ENCODE results near the gene FXYD2. TPM values are rescaled to one million over a fixed set of nuclear protein-coding genes. Genes with fewer than 3 reads are reported as not detected.

The FXYD2 gene
- total and polyA plus RNA-seq, 9 of the 15 experiments (the other 6 are each of a cell fraction or from before 2014, with no cell fraction given): not detected

DNA sequence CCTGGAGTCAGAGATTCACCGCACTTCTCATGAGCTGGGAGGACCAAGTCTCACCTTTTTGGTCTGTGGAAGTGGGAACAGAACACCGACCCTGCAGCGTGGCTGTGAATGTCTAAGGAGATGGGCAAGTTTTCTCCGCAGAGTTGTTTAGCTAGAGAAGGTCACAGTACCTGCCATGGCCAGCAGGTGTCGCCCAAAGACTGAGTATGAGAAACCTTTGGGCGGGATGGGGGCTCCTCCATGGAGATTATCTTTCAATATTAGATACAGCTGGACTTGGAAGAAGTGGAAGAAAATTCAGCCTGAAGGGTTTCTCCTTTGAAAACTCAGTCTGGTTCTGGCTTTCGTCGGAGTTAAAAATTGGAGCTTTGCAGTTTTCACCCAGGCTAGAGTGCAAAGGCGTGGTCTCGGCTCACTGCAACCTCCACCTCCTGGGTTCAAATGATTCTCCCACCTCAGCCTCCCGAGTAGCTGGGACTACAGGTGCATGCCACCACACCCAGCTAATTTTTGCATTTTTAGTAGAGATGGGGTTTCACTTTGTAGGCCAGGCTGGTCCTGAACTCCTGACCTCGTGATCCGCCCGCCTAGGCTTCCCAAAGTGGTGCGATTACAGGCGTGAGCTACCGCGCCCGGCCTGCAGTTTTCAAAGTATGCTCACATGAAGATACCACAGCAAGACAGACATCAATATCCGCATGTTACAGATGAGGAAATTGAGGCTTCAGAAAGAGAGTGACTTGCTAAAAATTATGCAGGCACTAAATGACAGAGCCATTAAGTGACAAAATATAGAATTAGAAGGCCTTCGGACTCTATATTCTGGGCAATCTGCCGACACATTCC, 16.8 kb downstream of the FXYD2 start (continued):
- TF ChIP-seq, protein P1, sequence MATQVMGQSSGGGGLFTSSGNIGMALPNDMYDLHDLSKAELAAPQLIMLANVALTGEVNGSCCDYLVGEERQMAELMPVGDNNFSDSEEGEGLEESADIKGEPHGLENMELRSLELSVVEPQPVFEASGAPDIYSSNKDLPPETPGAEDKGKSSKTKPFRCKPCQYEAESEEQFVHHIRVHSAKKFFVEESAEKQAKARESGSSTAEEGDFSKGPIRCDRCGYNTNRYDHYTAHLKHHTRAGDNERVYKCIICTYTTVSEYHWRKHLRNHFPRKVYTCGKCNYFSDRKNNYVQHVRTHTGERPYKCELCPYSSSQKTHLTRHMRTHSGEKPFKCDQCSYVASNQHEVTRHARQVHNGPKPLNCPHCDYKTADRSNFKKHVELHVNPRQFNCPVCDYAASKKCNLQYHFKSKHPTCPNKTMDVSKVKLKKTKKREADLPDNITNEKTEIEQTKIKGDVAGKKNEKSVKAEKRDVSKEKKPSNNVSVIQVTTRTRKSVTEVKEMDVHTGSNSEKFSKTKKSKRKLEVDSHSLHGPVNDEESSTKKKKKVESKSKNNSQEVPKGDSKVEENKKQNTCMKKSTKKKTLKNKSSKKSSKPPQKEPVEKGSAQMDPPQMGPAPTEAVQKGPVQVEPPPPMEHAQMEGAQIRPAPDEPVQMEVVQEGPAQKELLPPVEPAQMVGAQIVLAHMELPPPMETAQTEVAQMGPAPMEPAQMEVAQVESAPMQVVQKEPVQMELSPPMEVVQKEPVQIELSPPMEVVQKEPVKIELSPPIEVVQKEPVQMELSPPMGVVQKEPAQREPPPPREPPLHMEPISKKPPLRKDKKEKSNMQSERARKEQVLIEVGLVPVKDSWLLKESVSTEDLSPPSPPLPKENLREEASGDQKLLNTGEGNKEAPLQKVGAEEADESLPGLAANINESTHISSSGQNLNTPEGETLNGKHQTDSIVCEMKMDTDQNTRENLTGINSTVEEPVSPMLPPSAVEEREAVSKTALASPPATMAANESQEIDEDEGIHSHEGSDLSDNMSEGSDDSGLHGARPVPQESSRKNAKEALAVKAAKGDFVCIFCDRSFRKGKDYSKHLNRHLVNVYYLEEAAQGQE (IDR thresholded peaks at IDR 0.05; ENCODE audit: borderline replicate concordance): peak; percentile 78
- TF ChIP-seq, protein P1 (CRISPR knock-in tag; IDR thresholded peaks at IDR 0.05; ENCODE audit: low read depth): no peak
- TF ChIP-seq, protein P2, sequence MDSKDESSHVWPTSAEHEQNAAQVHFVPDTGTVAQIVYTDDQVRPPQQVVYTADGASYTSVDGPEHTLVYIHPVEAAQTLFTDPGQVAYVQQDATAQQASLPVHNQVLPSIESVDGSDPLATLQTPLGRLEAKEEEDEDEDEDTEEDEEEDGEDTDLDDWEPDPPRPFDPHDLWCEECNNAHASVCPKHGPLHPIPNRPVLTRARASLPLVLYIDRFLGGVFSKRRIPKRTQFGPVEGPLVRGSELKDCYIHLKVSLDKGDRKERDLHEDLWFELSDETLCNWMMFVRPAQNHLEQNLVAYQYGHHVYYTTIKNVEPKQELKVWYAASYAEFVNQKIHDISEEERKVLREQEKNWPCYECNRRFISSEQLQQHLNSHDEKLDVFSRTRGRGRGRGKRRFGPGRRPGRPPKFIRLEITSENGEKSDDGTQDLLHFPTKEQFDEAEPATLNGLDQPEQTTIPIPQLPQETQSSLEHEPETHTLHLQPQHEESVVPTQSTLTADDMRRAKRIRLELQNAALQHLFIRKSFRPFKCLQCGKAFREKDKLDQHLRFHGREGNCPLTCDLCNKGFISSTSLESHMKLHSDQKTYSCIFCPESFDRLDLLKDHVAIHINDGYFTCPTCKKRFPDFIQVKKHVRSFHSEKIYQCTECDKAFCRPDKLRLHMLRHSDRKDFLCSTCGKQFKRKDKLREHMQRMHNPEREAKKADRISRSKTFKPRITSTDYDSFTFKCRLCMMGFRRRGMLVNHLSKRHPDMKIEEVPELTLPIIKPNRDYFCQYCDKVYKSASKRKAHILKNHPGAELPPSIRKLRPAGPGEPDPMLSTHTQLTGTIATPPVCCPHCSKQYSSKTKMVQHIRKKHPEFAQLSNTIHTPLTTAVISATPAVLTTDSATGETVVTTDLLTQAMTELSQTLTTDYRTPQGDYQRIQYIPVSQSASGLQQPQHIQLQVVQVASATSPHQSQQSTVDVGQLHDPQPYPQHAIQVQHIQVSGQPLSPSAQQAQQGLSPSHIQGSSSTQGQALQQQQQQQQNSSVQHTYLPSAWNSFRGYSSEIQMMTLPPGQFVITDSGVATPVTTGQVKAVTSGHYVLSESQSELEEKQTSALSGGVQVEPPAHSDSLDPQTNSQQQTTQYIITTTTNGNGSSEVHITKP (IDR thresholded peaks at IDR 0.05; ENCODE audit: partially characterized antibody): no peak
- TF ChIP-seq ARID2 (IDR thresholded peaks at IDR 0.05) (0 out of 2 replicates have a peak, but pooled peaks have one; percentile 67), RB1 (IDR thresholded peaks at IDR 0.05; ENCODE audit: low read depth) (0 out of 2 replicates have a peak, but pooled peaks have one; percentile 40), DACH1 (IDR thresholded peaks at IDR 0.05; ENCODE audit: partially characterized antibody) (peak; percentile 27), RAD21 (CRISPR knock-in tag; conservative IDR thresholded peaks at IDR 0.05 in 1 of 2, IDR thresholded peaks at IDR 0.05 in 1 of 2) (peak; percentile 66 to 85), SMC3 (conservative IDR thresholded peaks at IDR 0.05; ENCODE audit: insufficient read depth, low read depth, low read length) (peak; percentile 88), STAG1 (CRISPR knock-in tag; IDR thresholded peaks at IDR 0.05; ENCODE audit: borderline replicate concordance) (peak; percentile 56; the same call in 1 of the 2 replicates)
- TF ChIP-seq, protein P3, sequence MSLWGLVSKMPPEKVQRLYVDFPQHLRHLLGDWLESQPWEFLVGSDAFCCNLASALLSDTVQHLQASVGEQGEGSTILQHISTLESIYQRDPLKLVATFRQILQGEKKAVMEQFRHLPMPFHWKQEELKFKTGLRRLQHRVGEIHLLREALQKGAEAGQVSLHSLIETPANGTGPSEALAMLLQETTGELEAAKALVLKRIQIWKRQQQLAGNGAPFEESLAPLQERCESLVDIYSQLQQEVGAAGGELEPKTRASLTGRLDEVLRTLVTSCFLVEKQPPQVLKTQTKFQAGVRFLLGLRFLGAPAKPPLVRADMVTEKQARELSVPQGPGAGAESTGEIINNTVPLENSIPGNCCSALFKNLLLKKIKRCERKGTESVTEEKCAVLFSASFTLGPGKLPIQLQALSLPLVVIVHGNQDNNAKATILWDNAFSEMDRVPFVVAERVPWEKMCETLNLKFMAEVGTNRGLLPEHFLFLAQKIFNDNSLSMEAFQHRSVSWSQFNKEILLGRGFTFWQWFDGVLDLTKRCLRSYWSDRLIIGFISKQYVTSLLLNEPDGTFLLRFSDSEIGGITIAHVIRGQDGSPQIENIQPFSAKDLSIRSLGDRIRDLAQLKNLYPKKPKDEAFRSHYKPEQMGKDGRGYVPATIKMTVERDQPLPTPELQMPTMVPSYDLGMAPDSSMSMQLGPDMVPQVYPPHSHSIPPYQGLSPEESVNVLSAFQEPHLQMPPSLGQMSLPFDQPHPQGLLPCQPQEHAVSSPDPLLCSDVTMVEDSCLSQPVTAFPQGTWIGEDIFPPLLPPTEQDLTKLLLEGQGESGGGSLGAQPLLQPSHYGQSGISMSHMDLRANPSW (CRISPR knock-in tag; IDR thresholded peaks at IDR 0.05): no peak
